Kidney (tissue), 14 donors: Measurements from ENCODE around the gene PPT2. TPM values are rescaled to one million over a fixed set of nuclear protein-coding genes. Genes with fewer than 3 reads are reported as not detected.
A peak's percentile ranks its signal among the peaks of the same experiment; 100 is the strongest.

ENCODE experiments used
- DNase-seq, 5 donors: peaks; one replicate each; pipeline ENCODE4 v3.0.0-alpha.2; 2013 to 2020
- FAIRE-seq: peaks from 2 replicates; lab custom pipeline; 2012; peaks lifted over from hg19 to GRCh38; lab: Jason Lieb, UNC
- H3K27ac ChIP-seq, 2 donors: one replicate each; pipeline ENCODE4 v1.7.0; 2013; ENCODE audit warnings: low read depth in 2 of 2, low read length in 2 of 2, inconsistent platforms in 1 of 2
- H3K27me3 ChIP-seq: one replicate; pipeline ENCODE4 v1.7.1; 2013; ENCODE audit warnings: low read length, inconsistent platforms; ENCODE audit not compliant: control insufficient read depth, insufficient read depth
- H3K36me3 ChIP-seq, 3 donors: one replicate each; pipeline versions ENCODE4 v1.7.0 to v1.7.1; 2013; ENCODE audit warnings: low read length in 3 of 3, control low read depth in 1 of 3, inconsistent platforms in 1 of 3; ENCODE audit not compliant: insufficient read depth in 3 of 3, control insufficient read depth in 2 of 3
- H3K4me1 ChIP-seq, 3 donors: one replicate each; pipeline versions ENCODE4 v1.7.0 to v1.7.1; 2013; ENCODE audit warnings: low read length in 3 of 3, inconsistent platforms in 1 of 3, low read depth in 1 of 3; ENCODE audit not compliant: control insufficient read depth in 2 of 3, insufficient read depth in 2 of 3
- H3K4me3 ChIP-seq, 3 donors: one replicate each; pipeline versions ENCODE4 v1.7.0 to v1.8.1; 2013; ENCODE audit warnings: low read length in 3 of 3, control low read depth in 1 of 3, inconsistent platforms in 1 of 3
- H3K9ac ChIP-seq, 3 donors: one replicate each; pipeline versions ENCODE4 v1.7.0 to v1.7.1; 2013; ENCODE audit warnings: low read length in 3 of 3, control low read depth in 1 of 3, inconsistent platforms in 1 of 3
- H3K9me3 ChIP-seq, 3 donors: one replicate each; pipeline versions ENCODE4 v1.7.0 to v1.7.1; 2013; ENCODE audit warnings: low read length in 3 of 3, control low read depth in 1 of 3, inconsistent platforms in 1 of 3; ENCODE audit not compliant: control insufficient read depth in 2 of 3, insufficient read depth in 1 of 3
- intact Hi-C: fragments of 100-400 bp; cut with DNase I; formaldehyde crosslinking; loops from one replicate; pipeline ENCODE4 v1.11.1; 2022
- polyA plus RNA-seq: library from polyadenylated mRNA; stranded (reverse); fragments of 350-450 nt; fragmentation: Illumina TruSeq; extraction: RNeasy Lipid Tissue Mini Kit (QIAGEN cat#74804); gene quantifications from one replicate; pipeline ENCODE4 v1.2.3, GENCODE V29; 2014; ENCODE audit warnings: low read depth, low replicate concordance; ENCODE audit not compliant: insufficient read depth
- total RNA-seq: library from RNA; stranded (reverse); fragmentation: NEBNext Ultra II Directional; extraction: Animal tissue kit (Norgen Biotek cat#: 25700); gene quantifications from one replicate; pipeline ENCODE4 v1.2.1, GENCODE V29; 2021
- TF ChIP-seq, protein P1 (sequence below): IDR thresholded peaks from 3 replicates; pipeline ENCODE4 v1.5.1; 2012; ENCODE audit warnings: mild to moderate bottlenecking, moderate library complexity, borderline replicate concordance; ENCODE audit not compliant: insufficient read depth; ENCODE audit errors: extremely low read depth
- donor health status: control.
- donor health status: control.
- donor health status: control.
- donor health status: control.
- donor health status: control.
- donor health status: DM: yes; HTN: yes; CAD: no.
- donor health status: Normal renal cell carcinoma (clear cell type).

PPT2 gene
- total and polyA plus RNA-seq, 2 donors from 2014 or later: 20.3 to 23.0 TPM

- TF ChIP-seq, protein P1, sequence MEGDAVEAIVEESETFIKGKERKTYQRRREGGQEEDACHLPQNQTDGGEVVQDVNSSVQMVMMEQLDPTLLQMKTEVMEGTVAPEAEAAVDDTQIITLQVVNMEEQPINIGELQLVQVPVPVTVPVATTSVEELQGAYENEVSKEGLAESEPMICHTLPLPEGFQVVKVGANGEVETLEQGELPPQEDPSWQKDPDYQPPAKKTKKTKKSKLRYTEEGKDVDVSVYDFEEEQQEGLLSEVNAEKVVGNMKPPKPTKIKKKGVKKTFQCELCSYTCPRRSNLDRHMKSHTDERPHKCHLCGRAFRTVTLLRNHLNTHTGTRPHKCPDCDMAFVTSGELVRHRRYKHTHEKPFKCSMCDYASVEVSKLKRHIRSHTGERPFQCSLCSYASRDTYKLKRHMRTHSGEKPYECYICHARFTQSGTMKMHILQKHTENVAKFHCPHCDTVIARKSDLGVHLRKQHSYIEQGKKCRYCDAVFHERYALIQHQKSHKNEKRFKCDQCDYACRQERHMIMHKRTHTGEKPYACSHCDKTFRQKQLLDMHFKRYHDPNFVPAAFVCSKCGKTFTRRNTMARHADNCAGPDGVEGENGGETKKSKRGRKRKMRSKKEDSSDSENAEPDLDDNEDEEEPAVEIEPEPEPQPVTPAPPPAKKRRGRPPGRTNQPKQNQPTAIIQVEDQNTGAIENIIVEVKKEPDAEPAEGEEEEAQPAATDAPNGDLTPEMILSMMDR: no peak
- H3K27ac ChIP-seq: no peak overlapping the region
- H3K9ac ChIP-seq: peak overlapping the region in 1 of 3 donors; percentile 88
- H3K27me3 ChIP-seq: no peaks in the 10 kb centered on the region
- peaks cover 7 to 27% (median 25%) of the 10 kb centered on the region in 3 donors for H3K4me1 ChIP-seq
- peaks cover 0 to 12% (median 0%) of the 10 kb centered on the region in 3 donors for H3K36me3 ChIP-seq
- H3K9me3 ChIP-seq: no peaks in the 10 kb centered on the region
- FAIRE-seq (no peak), DNase-seq (peak in 2 of 5 donors; percentile 43 to 51)
- intact Hi-C loops: no loop called here
- peak overlapping the region in 1 of 3 donors; percentile 99 for H3K4me3 ChIP-seq
Measured at GRCh38 chr6:32179766-32180405, 25.9 kb downstream of the PPT2 start.

- DNase-seq: peak in 2 of 5 donors; percentile 32 to 71
- FAIRE-seq: no peak
- H3K27me3 ChIP-seq: no peaks in the 10 kb centered on the region
- intact Hi-C loops: no loop called here
- TF ChIP-seq, protein P1: no peak
- H3K9ac ChIP-seq: no peak overlapping the region
- peaks cover 7 to 26% (median 20%) of the 10 kb centered on the region in 3 donors for H3K4me1 ChIP-seq
- H3K4me3 ChIP-seq: no peak overlapping the region
- no peak overlapping the region for H3K27ac ChIP-seq
- H3K9me3 ChIP-seq: no peaks in the 10 kb centered on the region
- peaks cover 0 to 12% (median 0%) of the 10 kb centered on the region in 3 donors for H3K36me3 ChIP-seq
Measured at GRCh38 chr6:32181148-32181702, 27.3 kb downstream of the PPT2 start.

DNA sequence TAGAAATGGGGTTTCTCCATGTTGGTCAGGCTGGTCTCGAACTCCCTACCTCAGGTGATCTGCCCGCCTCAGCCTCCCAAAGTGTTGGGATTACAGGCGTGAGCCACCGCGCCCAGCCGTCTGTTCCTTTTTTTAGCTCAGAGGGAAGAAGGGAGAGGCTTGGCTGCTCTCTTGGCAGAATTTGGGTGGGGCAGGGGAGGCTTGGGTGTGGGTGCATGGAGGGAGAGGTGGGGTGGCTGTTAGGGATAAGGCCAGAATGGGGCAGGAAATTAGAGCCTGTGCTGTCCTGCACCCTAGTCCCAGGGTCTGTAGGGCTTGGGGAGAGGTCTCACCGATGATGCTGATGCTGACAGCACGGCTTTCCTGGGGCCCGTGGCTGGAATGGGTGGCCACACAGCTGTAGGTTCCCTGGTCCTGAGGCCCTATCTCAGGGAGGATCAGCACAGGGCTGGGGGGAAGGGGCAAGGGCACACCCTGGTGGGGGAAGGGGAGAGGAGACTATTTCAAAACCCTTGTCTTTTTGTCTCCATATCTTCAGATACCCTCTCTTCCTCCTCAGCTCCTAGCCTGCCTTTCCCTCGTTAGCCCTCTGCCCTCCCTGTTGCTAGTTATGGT lies 28.1 kb downstream of the PPT2 start:
- TF ChIP-seq, protein P1: no peak
- Histone ChIP-seq H3K27me3 (no peaks in the 10 kb centered on the region), H3K36me3 (peaks cover 2 to 18% (median 3%) of the 10 kb centered on the region in 3 donors), H3K27ac (no peak overlapping the region), H3K4me1 (peaks cover 3 to 21% (median 17%) of the 10 kb centered on the region in 3 donors), H3K4me3 (no peak overlapping the region), H3K9me3 (no peaks in the 10 kb centered on the region), H3K9ac (no peak overlapping the region)
- FAIRE-seq: no peak
- DNase-seq: peak in 2 of 5 donors; percentile 41 to 50
- intact Hi-C loops: no loop called here
